NCI-H510A treated with DMSO at 0.1 percent for 48 hours (cell line): ENCODE results near the gene EHBP1L1.

ENCODE experiments used
- DNase-seq: peaks from one replicate; lab custom pipeline; 2025; lab: John Stamatoyannopoulos, UW

The EHBP1L1 gene

DNA sequence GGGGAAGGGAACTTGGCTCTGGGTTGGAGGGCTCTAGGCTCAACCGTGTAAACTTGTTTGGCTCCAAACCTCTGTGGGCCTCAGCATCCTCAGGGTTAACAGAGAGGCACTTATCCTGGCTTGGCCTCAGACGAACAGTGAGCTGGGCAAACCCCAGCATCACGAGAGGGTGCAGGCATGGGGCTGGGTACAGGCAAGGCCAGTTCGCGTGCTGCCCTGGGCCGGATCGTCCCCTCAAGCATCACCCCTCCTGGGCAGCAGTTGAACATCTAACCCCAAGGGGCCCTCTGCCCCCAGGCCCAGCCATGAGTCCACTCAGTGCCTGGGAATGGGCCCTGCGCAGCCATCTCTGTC, 1.9 kb downstream of the EHBP1L1 start:
- no peak for DNase-seq

DNA sequence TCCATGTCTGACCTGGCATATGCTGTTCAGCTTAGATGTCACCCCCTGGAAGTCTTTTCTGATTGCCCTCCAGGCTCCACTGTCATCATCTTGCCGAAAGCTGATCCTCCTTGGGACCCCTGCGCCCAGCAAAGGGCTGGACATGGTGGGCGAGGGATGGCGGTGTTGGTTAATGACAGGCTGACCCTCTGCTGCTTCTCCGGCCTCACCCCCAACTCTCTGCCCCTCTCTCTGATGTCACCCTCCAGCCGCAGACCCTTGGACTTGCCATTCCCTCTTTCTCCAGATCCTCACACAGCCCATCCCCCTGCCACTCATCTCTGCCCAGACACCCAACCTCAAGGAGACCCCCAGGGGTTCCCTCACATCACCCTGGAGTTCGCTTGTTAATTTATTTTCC, 2.3 kb downstream of the EHBP1L1 start:
- DNase-seq, result no peak

DNA sequence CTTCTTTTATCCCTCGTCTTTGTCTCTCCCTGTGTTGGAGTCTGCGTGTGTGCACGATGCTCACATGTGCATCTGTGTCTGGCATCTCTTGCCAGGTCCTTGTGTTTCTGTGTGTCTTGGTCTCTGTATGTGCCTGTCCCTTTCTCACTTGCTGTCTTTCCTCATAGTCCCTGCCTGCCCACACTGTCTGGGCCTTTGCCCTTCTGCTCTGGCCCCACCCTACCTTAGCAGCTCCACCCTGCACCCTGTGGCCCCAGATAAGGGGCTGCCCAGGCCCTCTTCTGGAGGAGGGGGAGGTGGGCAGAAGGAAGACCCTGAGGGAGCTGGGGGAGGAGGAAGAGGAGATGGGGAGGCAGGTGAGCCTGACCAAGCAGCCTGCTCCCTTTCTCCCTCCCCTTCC, 2.8 kb downstream of the EHBP1L1 start:
- no peak for DNase-seq

DNA sequence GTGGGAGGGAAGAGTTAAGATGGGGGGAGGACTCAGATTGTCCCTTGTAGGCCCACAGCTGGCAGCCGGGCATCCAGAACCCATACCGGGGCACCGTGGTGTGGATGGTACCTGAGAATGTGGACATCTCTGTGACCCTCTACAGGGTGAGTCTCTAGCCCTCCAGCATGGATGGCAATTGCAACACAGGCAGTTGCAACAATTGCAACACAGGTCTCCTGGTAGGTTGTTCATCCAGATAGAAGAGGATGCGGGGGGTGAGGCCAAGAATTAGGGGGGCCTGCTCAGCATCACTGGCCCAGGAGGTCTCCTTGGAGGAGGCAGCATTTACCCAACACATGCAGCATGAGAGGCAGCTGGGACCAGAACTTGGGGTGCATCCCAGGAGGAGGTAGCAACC, 3.4 kb downstream of the EHBP1L1 start:
- no peak for DNase-seq

DNA sequence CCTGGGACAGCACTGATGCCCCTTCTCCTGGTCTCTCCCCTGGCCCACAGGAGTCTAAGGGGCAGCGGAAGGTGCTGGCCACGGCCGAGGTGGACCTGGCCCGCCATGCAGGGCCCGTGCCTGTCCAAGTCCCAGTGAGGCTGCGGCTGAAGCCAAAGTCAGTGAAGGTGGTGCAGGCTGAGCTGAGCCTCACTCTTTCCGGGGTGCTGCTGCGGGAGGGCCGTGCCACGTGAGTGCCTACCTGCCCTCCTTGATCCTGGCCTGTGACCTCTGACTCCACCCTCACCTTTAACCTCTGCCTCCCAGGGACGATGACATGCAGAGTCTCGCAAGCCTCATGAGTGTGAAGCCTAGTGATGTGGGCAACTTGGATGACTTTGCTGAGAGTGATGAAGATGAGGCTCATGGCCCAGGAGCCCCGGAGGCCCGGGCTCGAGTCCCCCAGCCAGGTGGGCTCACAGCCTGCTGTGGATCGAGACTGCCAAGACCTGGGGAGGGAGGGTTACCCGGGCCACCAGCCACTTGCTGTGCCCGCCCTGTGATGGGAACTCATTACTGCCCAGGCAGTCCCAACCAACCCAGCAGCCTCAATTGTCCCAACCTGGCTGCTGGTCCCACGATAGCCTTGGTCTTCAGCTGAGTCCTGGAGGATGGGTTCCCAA, 4.3 kb downstream of the EHBP1L1 start:
- no peak for DNase-seq

DNA sequence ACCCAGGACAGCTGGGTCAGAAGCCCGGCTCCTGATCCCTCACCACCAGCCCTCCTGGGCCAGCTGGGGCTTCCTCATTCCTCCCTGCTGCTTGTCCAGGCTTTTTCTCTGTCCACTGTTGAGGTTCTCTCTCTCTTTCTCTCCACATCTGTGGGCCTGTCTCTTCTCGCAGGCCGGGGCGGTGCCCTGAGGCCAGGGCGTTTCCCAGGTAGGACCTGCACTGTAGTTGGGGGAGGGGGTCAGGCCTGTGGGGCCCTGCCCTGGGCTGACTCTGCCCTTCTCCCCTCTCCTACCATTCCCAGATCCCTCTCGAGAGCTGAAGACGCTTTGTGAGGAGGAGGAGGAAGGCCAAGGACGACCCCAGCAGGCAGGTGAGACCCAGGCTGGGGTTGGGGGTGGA, 4.9 kb downstream of the EHBP1L1 start:
- DNase-seq, result no peak

DNA sequence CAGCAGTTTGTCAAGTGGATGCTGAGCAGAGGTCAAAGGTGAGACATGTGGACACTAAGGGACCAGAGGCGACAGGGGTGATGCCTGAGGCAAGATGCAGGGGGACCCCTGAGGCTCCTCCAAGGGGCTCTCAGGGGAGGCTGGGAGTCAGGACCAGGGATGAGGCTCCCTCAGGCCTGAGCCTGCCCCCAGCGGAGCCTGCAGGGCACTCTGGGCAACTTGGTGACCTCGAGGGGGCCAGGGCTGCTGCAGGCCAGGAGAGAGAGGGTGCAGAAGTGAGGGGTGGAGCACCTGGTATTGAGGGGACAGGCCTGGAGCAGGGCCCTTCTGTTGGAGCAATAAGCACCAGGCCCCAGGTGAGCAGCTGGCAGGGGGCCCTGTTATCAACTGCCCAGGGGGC, 6.1 kb downstream of the EHBP1L1 start:
- no peak for DNase-seq

DNA sequence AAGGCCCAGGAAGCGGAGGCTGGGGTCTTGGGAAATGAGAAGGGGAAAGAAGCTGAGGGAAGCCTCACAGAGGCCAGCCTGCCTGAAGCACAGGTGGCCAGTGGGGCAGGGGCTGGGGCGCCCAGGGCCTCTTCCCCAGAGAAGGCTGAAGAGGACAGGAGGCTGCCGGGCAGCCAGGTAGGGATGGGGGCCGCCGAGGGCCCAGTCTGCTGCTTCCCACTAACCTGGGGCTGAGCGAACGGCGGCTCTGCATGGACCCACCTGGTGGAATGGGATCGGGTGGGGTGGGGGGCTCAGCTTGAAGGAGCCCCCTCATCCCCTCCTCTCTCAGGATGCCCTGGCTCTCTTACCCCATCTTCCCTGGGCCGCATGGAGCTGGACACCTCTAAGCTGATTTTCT, 7.7 kb downstream of the EHBP1L1 start:
- no peak for DNase-seq

DNA sequence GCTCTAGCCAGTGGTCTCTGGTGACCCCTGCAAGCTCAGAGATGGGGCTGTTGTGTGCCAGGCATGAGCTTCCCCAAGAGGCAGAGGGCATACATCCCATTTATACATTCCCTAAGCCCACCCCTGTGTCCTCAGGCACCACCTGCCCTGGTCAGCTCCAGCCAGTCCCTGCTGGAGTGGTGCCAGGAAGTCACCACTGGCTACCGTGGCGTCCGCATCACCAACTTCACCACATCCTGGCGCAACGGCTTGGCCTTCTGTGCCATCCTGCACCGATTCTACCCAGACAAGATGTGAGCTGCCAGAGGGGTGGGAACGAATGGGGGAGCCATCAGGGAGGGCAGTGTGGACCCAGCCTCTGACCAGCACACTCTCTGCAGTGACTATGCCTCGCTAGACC, 8.3 kb downstream of the EHBP1L1 start:
- no peak for DNase-seq

DNA sequence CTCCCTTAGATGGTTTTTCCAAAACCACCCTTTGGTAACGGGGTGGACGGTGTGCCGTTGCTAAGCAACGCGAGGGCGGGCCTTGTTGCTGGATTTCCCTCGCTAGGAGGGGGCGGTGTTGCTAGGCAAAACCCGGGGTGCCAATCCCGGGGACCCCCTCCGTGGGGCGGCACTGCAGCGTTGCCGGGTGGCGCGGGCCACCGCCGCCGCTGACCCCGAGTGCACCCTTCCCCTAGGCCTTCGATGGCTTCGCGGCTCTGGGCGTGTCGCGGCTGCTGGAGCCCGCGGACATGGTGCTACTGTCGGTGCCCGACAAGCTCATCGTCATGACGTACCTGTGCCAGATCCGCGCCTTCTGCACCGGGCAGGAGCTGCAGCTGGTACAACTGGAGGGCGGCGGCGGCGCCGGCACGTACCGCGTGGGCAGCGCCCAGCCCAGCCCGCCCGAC, 8.9 kb downstream of the EHBP1L1 start:
- no peak for DNase-seq

DNA sequence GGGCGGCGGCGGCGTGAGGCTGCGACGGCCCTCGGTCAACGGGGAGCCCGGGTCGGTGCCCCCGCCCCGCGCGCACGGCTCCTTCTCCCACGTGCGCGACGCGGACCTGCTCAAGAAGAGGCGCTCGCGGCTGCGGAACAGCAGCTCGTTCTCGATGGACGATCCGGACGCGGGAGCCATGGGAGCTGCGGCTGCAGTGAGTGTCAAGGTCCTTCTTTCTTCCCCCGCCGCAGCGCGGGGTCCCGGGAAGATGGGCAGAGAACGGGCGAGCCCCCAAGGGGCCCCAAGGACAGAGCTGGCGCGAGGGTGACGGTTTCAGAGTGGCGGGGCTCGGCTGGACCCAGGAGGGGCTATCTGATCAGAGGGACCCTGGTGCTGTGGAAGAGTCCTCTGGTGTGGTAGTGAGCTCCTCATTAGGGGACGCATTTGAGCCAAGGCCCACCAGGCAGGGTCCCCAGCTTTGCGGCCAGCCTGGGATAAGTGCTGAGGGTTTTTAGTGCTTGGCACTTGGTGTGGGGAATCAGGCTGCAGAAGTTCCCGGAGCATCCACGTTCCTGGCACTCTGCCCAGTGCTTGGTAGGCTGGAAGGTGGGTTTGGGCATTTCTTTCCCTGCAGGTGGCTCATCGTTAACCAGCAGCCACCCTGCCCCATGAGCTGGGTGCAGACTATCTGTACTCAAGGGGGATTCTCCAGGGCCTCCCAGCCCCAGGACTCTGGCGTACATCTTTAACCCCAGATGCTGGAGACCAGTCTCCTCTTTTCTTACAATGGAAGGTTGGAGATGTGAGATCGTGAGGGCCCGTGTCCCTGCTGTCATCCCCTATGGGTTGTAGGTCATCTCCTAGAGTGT, 9.8 kb downstream of the EHBP1L1 start:
- DNase-seq, result no peak

DNA sequence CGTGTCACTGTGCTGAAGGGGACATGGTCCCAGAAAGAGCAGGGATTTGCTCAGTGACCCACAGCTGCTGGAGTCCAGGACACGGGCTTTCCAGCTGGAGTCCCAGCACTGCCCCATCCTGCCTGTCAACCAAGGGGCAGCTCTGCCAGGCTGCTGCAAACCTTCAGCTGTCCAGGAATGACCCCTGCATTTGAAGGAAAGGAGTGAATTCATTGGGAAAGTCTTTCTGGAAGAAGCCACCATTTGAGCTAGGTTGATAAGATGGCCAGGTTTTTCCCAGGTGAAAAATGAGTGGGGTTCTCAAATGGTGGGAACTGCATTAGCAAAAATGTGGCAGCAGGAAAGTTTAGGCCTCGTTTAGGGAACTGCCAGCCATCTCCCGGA, 10.4 kb downstream of the EHBP1L1 start:
- DNase-seq, result no peak

DNA sequence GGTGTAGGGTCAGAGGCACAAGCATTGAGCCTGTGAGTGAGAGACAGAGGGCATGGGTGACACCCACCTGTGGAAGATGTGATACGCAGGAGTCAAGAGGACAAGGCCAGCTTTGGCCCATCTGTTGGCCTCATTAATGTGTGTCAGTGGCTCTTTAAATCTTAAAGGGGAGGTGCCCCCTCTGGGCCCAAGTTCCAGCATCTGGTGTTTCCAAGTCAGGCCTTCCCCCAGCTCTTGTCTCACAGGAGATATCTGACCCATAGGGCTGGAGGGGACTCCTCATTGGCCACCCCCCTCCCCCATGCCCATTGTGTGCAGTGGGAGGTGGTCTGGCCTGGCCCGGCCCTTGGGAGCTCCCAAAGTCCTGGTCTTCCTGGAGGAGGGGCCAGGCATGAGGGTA, 10.8 kb downstream of the EHBP1L1 start:
- no peak for DNase-seq

DNA sequence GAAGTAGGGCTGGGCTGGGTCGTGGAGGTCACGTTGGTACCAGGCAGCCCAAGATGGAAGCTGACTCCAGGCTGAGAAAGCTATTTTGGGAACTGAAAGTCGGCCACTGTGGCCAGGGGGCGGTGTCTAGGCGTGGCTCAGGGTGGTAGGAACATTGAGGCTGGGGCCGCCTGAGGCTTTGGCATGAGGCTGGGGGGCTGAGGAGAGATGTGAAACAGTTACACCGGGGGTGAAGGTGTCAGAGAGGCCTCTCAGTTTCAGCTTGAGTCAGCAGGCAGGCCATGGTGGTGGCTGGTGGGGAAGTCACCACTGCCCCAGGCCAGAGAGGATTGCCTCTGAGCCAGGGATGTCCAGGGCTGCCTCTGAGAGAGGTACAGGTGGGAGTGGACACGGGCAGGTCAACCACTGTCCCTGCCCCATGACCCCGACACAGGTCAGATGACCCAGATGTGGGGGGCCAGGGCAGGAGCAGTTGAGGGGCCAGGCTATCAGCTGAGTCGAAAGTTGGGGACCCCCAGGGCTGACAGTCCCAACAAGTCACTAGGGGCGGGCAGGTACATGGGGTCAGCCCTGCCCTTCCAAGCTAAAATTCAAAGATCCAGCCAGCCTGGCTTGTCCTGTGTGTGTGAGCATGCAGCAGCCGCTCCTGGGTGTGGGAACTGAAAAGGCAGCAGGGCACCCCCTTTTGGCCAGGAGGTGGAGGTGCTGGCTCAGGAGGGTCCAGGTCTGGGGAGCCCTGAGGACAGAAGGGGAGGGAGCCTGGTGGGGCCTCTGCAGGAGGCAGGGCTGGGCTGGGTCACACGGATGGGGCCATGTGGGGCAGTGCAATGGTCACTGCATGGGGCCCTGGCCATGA, 12.6 kb downstream of the EHBP1L1 start:
- peak; percentile 29 for DNase-seq

DNA sequence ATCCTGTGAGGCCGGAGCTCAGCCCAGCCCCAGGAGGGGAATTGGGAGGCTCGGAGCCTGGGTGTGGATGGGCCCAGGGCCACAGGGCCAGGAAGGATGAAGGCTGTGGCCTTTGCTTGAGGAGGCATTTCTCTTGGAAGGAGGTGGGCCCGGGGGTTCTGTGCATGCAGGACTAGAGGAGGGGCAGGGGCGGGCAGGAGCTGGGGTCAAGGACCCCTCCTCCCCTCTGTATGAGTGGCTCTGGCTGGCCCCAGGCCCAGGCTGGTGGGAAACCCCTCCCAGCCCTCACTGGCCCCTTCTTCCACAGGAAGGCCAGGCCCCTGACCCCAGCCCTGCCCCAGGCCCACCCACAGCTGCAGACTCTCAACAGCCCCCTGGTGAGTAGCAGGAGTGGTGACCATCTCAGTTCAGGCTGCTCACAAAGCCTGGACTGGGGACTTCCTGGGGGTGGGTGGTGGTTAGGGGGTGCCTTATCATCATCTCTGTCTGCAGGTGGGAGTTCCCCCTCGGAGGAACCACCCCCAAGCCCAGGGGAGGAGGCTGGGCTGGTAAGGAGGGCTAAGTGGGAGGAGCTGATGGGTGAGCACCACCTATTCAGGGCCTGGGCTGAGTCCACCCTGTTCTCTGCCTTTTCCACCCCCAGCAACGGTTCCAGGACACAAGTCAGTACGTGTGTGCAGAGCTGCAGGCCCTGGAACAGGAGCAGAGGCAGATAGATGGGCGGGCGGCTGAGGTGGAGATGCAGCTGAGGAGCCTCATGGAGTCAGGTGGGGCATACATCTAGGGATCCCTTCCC, 13.8 kb downstream of the EHBP1L1 start:
- no peak for DNase-seq

DNA sequence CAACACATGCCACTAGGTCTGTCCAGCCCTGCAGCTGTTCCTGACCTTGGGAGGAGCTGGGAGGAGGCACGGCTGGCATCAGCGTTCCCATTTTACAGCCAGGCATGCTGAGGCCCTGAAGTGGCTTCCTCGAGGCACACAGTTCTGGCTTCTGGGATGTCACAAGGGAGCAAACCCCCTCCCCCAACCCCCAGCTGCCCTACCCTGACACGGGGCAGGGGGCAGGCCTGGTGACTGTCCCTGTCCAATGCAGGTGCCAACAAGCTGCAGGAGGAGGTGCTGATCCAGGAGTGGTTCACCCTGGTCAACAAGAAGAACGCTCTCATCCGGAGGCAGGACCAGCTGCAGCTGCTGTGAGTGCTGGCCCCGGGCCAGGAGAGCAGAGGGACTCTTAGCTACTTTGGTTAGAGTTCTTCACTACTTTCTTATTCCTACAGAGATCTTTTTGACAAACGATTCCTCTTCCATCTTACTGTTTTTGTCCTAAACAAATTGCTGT, 14.4 kb downstream of the EHBP1L1 start:
- DNase-seq, result peak; percentile 77

DNA sequence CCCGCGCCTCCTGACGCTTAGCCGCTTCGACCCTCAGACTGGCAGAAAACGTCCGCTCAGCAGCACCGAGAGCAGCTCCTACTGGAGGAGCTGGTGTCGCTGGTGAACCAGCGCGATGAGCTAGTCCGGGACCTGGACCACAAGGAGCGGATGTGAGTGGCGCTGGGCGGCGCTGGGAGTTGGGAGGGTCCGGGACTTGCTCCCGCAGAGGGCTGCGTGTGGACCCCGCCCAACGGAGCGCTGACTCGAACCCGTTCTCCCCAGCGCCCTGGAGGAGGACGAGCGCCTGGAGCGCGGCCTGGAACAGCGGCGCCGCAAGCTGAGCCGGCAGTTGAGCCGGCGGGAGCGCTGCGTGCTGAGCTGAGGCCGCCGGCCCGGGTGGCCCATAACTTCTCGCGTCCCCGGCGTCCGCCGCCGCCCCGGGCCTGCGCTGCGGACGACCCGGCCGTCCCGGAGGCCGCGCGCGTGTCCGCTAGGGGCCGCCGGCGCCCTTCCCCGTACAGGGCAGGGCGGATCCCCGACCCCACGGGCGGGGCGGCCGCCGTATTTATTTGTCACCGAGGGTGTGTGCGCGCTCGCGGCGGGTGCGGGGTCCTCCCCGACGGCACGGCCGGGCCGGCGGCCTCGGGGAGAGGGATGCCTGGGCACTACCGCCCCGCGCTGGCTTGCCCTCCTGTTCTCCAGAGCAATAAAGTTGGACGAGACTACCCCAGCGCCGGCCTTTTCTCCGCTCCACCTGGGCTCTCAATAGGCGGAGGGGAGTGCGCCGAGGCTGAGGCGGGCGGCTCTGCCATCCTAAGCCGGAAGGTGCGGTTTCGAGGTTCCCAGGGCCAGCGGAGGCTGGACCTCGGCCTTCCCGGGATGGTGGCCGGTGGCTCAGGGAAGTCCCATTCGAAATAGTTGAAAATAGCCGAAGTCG, 16.3 kb downstream of the EHBP1L1 start:
- DNase-seq, result no peak

DNA sequence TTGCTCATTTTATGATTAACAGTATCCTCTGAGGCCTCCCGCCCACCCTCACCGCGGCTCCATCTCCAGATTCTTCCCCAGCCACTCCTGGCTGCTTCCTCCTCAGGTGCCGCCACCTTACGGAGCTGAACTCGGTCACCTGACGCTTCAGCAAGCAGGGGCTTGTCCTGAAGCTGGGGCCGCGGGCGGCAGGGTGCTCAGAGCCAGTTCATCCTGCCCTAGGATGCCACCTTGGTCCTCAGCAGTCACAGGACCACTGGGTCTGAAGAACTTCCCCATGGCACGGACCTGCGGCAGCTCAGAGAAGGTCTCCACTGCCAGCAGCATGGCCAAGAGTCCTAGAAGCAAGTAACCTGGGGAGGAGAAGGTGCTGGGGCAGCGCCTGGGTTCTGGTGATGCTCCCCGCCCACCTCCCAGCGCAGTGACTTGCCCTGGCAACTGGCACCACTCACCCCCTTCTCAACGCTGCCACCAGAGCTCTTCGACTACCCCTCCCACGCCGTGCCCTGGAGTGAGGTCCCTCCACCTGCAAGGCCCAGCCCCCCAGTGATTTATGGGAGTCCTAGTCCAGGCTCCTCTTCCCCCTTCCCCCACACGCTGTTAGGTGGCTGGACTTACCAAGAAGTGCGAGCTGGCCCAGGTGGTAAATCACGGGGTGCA, 17.1 kb downstream of the EHBP1L1 start:
- no peak for DNase-seq

DNA sequence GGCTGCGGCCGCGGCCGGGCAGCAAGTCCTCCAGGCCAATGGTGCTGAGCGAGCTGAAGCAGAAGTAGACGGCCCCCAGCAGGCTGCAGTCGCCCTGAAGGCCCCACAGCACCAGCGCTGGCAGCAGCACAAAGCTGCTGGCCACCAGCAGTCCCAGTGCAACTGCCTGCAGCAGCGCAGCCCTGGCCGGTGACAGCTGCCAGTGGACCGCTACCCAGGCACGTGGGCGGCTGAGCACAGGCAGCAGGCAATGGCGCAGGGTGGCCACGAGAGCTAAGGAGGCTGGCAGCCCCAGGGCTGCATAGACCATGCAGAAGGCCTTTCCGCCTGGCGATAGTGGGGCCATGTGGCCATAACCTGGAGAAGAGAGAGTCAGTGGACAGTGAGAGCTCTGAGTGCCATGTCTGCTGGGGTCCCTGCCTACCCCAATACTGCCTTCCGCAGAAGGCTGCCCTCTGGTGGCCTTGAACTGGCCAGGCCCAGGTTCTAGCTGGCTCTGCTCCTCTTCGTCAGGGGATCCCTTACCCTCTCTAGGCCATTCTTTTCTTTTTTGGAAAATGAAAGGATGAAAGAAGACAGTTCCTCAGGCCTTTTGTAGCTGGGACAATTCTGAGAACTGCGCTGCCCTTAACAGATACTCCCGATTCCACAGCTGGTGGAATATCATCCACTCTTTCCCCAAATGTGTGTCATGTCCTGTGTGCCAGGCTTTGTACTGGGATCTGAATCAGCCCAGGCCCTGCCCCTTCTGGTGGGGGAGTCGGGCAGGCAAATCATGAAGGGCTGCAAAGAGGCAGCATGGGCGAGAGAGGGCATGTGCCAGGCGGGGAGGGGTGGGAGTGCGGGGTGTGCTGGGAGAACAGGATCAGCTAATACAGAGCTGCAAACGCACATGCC, 17.9 kb downstream of the EHBP1L1 start:
- no peak for DNase-seq
